Naive thymus-derived CD8-positive, alpha-beta T cell (primary cell): ENCODE data around the gene SMIM35. TPM values are rescaled to one million over a fixed set of nuclear protein-coding genes. Genes with fewer than 3 reads are reported as not detected.

Experiments
- ATAC-seq, 2 donors: fragments of 150-1000 bp; cut with Tn5 transposase in 1 of 2; sonication (Bioruptor Pico), chemical (Tn5 transposase) in 1 of 2; 1 replicate in 1 of 2; 2 replicates in 1 of 2; pipeline ENCODE4 v1.10.0; 2021; ENCODE audit warnings: mild to moderate bottlenecking in 2 of 2, moderate library complexity in 2 of 2
- POLR2A ChIA-PET: fragments of 350-600 bp; sonication (Branson Sonifier 250); formaldehyde crosslinking; loops from one replicate; lab custom pipeline; 2021; ENCODE audit warnings: antibody characterized with exemption; lab: Charles Lee
- DNase-seq, 10 donors: peaks; one replicate each; pipeline versions ENCODE4 v3.0.0 to v3.0.0-alpha.2; 2020 to 2022
- H3K27ac Mint-ChIP-seq, 10 donors: one replicate each; pipeline ENCODE4 v1.8.0; 2020 to 2022; ENCODE audit warnings: mild to moderate bottlenecking in 10 of 10, mixed read lengths in 10 of 10, moderate library complexity in 4 of 10, inconsistent platforms in 1 of 10
- H3K27me3 Mint-ChIP-seq, 5 donors: one replicate each; pipeline ENCODE4 v1.8.0; 2021 to 2022; ENCODE audit warnings: mixed read lengths in 5 of 5
- H3K36me3 Mint-ChIP-seq, 3 donors: one replicate each; pipeline ENCODE4 v1.8.0; 2020 to 2022; ENCODE audit warnings: mixed read lengths in 3 of 3, mild to moderate bottlenecking in 2 of 3, inconsistent platforms in 1 of 3
- H3K4me1 Mint-ChIP-seq, 4 donors: one replicate each; pipeline ENCODE4 v1.8.0; 2021 to 2022; ENCODE audit warnings: mixed read lengths in 4 of 4
- H3K4me3 Mint-ChIP-seq, 10 donors: one replicate each; pipeline ENCODE4 v1.8.0; 2020 to 2022; ENCODE audit warnings: mild to moderate bottlenecking in 10 of 10, mixed read lengths in 10 of 10, moderate library complexity in 6 of 10, inconsistent platforms in 1 of 10
- H3K9me3 Mint-ChIP-seq, 9 donors: one replicate each; pipeline ENCODE4 v1.8.0; 2020 to 2022; ENCODE audit warnings: mixed read lengths in 9 of 9, mild to moderate bottlenecking in 3 of 9, inconsistent platforms in 1 of 9, moderate library complexity in 1 of 9
- polyA plus RNA-seq, 3 donors: library from polyadenylated mRNA; unstranded; fragments of 300-500 nt; fragmentation: Illumina TruSeq; gene quantifications; one replicate each; pipeline ENCODE4 v1.2.3, GENCODE V29; 2021
- total RNA-seq, 8 experiments: library from RNA in 2 of 8; stranded (reverse) in 2 of 8; gene quantifications; one replicate each; pipeline ENCODE4 v1.2.3 and lab custom pipeline; 2021 to 2026

Gene SMIM35
- total and polyA plus RNA-seq, 5 experiments from 2014 or later, result 0.15 to 0.91 (median 0.68) TPM

DNA sequence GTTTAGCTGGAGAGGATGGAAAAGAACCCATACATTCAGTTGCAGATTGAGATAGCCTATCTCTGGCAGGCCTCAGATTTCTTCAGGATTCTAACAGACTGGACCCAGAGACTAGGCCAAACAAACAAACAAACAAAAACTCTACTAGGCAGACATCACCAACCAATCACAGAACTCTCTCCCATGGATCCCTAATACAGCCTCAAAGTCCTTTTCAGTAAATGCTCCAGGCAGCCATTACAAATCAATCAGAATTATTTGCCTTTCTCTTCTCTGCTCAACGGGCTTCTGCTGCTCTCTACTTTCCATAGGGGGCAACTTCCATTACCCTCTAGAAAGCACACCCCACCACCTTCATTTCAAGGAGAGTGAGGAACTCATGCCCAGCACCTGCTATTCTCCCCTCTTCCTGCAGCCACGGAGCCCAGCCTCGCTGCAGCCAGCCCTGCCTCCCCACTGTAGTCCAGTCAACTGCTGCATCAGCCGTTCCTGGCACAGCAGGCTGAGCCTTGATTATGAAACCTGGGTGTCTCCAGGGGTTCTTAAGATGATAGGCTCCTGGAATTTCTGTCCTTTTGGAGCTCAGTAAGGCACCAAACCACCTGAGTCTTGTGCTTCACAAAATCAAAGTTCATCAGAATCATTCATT, 19.0 kb upstream of the SMIM35 start:
- H3K27ac Mint-ChIP-seq, result peak overlapping the region in 1 of 10 donors; percentile 12
- POLR2A ChIA-PET, result no interaction called here
- no peaks in the 10 kb centered on the region for H3K36me3 Mint-ChIP-seq
- peaks cover 0 to 4% (median 0%) of the 10 kb centered on the region in 4 donors for H3K4me1 Mint-ChIP-seq
- no peak overlapping the region for H3K4me3 Mint-ChIP-seq
- no peaks in the 10 kb centered on the region for H3K9me3 Mint-ChIP-seq
- ATAC-seq (no peak), DNase-seq (no peak)
- peaks cover 0 to 3% (median 2%) of the 10 kb centered on the region in 5 donors for H3K27me3 Mint-ChIP-seq

DNA sequence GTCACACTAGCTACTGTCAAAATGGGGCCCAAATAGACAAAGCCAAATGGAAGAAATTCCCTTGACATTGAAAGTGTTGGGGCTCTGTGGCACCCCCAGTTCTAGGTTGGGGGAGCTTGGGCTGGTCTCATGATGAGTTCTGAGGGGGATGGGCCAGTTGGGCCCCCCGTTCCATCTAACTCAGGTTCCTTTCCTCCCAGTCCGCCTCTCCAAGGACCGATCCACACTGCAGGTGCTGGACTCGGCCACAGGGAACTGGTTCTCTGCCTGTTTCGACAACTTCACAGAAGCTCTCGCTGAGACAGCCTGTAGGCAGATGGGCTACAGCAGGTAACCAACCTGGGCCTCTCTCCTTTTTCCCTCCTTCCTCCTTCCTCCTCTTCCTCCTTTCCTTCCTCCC, 17.7 kb upstream of the SMIM35 start:
- no peak overlapping the region for H3K4me3 Mint-ChIP-seq

DNA sequence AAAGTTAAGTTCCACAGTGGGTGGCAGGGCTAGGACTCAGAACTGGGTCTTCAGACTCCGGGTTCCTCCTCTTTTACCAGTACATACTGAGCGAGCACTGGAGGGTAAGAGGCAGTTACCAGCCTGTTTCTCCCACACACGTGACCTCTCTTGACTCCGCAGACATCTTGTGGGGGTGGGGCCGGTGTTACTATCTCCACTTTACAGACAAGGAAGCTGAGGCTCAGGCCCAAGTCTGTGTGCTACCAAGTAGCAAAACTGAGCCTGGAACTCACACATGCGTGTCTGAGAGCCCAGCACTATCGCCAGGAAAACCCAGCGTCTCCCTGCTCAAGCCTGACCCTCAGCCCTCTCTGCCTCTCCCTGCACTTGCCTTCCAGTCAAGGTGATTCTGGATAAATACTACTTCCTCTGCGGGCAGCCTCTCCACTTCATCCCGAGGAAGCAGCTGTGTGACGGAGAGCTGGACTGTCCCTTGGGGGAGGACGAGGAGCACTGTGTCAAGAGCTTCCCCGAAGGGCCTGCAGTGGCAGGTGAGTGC, 16.0 kb upstream of the SMIM35 start:
- DNase-seq (no peak), ATAC-seq (no peak)
- no peak overlapping the region for H3K27ac Mint-ChIP-seq
- peaks cover 0 to 2% (median 0%) of the 10 kb centered on the region in 4 donors for H3K4me1 Mint-ChIP-seq
- no peaks in the 10 kb centered on the region for H3K36me3 Mint-ChIP-seq
- POLR2A ChIA-PET, result no interaction called here
- H3K27me3 Mint-ChIP-seq, result peaks cover 0 to 4% (median 0%) of the 10 kb centered on the region in 5 donors
- no peaks in the 10 kb centered on the region for H3K9me3 Mint-ChIP-seq
- no peak overlapping the region for H3K4me3 Mint-ChIP-seq

More for the DNA sequence above, 17.7 kb upstream of the SMIM35 start:
- H3K9me3 Mint-ChIP-seq, result no peaks in the 10 kb centered on the region
- ATAC-seq (no peak), DNase-seq (no peak)
- H3K27me3 Mint-ChIP-seq, result peaks cover 0 to 2% (median 0%) of the 10 kb centered on the region in 5 donors
- H3K36me3 Mint-ChIP-seq, result no peaks in the 10 kb centered on the region
- peaks cover 0 to 2% (median 0%) of the 10 kb centered on the region in 4 donors for H3K4me1 Mint-ChIP-seq
- POLR2A ChIA-PET, result interaction anchor here (0.6 kb wide), 1 partner anchor 414 kb away, joined by 3 read pairs; no protein-coding TSS in a partner anchor
- no peak overlapping the region for H3K27ac Mint-ChIP-seq

DNA sequence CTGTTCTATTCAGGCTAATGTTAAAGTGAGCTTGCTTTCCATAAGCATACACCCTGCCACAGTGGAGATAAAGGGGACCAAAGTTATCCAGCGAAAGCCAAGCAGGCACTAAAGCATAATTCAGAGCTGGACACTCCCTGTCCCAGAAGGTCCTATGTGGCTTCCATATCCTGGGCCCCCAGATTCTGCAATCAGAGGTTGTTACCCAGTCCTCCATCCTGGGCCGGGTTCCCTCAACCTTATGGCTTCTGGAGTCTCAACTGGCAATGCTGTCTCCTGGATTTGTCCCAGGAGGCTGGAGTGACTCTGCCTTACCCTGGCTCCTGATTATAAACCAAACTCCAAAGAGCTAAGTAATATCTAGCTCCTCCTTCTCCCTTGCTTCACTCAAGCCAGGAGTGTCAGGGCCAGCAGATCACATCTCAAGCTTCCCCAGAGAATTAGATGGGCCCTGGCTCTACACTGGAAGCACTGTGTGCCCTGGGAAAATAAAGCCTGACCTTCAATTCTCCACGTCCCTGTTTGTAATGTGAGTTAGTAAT, 14.0 kb upstream of the SMIM35 start:
- Mint-ChIP-seq H3K4me1 (peaks cover 0 to 2% (median 0%) of the 10 kb centered on the region in 4 donors), H3K27ac (no peak overlapping the region), H3K4me3 (no peak overlapping the region), H3K9me3 (no peaks in the 10 kb centered on the region), H3K36me3 (no peaks in the 10 kb centered on the region), H3K27me3 (peaks cover 0 to 7% (median 0%) of the 10 kb centered on the region in 5 donors)
- no peak for DNase-seq
- ATAC-seq, result no peak
- POLR2A ChIA-PET, result no interaction called here

DNA sequence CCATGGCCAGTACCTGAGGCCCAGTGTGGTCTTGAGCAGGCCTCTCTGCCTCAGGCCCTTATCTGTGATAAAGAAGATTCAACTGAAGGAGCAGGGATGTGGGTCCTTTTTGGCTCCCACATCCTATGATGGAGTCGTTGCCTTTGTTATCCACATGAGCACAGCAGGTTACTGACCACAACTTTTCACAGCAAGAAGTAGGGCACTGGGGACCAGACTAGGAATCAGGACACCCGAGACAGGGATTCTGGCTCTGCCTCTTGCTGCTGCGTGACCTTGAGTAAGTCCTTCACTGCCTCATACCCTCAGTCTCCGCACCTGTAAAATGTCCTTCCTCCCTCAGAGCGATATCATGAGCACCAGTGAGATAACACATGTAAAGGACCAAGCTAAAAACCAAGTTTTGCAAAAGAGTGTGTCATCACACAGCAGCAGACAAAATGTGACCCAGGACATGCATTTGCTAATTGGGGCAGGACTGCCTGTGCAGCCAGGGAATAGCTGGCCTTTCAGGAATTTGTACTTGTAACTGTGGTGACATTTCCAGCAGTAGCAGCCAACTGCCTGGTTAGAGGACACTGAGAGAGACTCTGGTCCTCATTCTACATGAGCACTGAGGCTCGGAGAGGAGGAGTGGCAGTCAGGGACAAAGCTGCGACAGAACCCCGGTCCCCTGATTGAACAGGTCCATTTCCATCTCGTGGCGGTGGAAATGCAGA, 13.2 kb upstream of the SMIM35 start:
- POLR2A ChIA-PET, result no interaction called here
- no peak overlapping the region for H3K27ac Mint-ChIP-seq

DNA sequence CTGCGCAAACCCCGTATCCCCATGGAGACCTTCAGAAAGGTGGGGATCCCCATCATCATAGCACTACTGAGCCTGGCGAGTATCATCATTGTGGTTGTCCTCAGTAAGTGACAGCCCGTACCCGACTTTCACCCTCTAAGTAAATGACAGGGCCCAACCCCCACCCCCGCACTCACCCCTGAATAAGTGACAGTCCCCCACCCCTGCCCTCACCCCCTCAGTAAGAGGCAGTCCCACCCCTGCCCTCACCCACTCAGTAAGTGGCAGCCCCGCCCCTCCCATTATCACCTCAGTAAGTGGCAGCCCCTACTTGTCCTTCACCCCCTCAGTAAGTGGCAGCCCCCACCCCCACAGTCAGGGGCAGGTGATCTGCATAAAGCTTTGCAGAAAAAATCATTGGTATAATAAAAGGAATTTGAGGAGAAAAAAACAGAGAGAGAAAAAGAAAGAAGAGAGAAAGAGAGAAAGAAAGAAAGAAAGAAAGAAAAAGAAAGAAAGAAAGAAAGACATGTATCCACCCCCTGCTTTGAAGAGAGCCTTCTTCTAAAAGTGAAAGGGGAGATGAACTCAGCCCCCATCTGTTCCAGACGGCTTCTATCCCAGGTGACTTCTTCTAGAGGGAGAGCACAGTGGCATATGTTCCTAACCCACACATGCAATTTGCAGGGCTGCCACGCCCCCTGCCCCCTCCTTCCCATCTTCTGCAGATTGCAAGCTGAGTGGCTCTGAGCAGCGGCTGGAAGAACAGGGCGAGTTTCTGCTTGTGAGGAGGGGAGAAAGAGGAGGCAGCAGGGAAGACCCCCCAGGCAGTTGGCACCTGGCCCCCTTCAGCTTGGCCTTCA, 12.5 kb upstream of the SMIM35 start:
- no peaks in the 10 kb centered on the region for H3K36me3 Mint-ChIP-seq
- ATAC-seq (no peak), DNase-seq (no peak)
- H3K4me1 Mint-ChIP-seq, result peaks cover 0 to 2% (median 0%) of the 10 kb centered on the region in 4 donors
- peaks cover 0 to 5% (median 1%) of the 10 kb centered on the region in 5 donors for H3K27me3 Mint-ChIP-seq
- POLR2A ChIA-PET, result no interaction called here
- no peak overlapping the region for H3K27ac Mint-ChIP-seq
- H3K9me3 Mint-ChIP-seq, result no peaks in the 10 kb centered on the region
- H3K4me3 Mint-ChIP-seq, result no peak overlapping the region

More for the DNA sequence above, 13.2 kb upstream of the SMIM35 start:
- H3K27me3 Mint-ChIP-seq, result peaks cover 0 to 7% (median 0%) of the 10 kb centered on the region in 5 donors
- ATAC-seq, result no peak
- H3K36me3 Mint-ChIP-seq, result no peaks in the 10 kb centered on the region
- no peak overlapping the region for H3K4me3 Mint-ChIP-seq
- H3K4me1 Mint-ChIP-seq, result peaks cover 0 to 2% (median 0%) of the 10 kb centered on the region in 4 donors
- no peak for DNase-seq
- no peaks in the 10 kb centered on the region for H3K9me3 Mint-ChIP-seq

DNA sequence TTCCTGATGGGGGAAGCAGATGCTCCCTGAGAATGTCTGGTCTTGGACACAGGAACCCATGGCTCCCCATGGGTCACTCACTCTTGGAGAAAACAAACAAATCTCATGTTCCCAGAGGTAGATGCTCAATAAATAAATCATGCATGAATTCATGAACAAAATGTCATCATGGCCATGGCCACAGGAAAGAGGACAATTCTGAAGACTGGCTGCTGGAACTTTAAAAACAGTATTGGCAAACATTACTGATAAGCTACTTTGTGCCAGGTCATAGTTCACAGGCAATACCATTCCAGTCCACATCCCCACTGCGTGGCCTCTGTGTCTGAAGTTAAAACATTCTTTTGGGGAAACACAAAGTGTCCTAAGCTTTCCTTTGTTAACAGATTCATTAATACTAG, 9.2 kb upstream of the SMIM35 start:
- POLR2A ChIA-PET, result no interaction called here
- no peak overlapping the region for H3K4me3 Mint-ChIP-seq
- no peaks in the 10 kb centered on the region for H3K9me3 Mint-ChIP-seq
- no peak overlapping the region for H3K27ac Mint-ChIP-seq
- ATAC-seq (no peak), DNase-seq (no peak)
- no peaks in the 10 kb centered on the region for H3K4me1 Mint-ChIP-seq
- H3K27me3 Mint-ChIP-seq, result peaks cover 0 to 6% (median 3%) of the 10 kb centered on the region in 5 donors
- no peaks in the 10 kb centered on the region for H3K36me3 Mint-ChIP-seq

DNA sequence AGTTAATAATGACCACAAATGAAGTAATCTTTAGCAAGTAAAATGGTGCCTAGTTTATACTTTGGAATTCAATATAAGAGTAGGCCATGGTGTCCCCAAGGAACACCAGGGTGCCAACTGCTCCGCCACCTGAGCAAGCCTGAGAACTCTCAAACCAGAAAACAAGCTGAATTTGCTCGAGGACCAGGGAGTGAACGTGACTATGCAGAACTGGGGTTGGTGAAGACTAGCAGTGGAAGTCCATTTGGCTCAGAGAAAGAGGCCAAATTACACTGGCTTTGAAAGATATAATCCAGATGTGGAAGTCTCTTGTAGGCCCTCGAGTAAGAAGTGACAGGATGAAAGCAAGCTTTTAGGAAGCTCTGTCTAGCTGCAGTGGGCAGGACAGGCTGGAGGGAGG, 8.7 kb upstream of the SMIM35 start:
- peaks cover 0 to 9% (median 3%) of the 10 kb centered on the region in 5 donors for H3K27me3 Mint-ChIP-seq
- H3K36me3 Mint-ChIP-seq, result no peaks in the 10 kb centered on the region
- POLR2A ChIA-PET, result no interaction called here
- H3K9me3 Mint-ChIP-seq, result peaks cover 0 to 2% (median 0%) of the 10 kb centered on the region in 9 donors
- no peaks in the 10 kb centered on the region for H3K4me1 Mint-ChIP-seq
- ATAC-seq (no peak), DNase-seq (no peak)
- no peak overlapping the region for H3K4me3 Mint-ChIP-seq
- H3K27ac Mint-ChIP-seq, result no peak overlapping the region

DNA sequence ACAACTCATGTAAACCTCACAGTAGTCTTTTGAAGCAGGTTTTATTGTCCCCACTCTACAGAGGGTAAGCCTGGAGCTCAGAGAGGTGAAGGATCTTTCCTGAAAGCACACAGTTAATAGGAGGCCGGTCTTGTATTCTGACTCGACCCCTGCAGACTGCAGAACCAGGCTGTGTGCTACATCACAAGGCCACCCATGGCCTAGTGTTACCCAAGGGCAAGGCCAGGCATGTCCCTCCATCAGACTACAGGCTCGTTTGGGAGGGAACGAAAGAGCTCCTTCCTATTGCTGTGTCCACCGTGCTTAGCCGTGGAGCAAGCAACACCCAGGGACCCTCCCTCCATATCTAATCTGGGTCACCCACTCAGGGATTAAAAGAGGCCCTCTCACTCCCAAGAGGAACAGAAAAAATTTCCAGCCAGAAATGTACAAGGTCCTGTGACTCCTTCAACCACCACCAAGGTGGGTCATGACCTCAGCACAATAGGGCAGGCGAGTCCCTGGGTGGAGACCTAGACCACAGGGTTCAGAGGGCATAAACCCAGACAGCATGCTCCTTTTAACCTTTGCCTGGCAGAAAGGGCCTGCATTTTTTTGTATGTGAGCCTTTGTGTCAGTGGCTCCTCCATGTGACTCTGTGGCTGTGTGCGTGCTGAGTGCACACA, 6.3 kb upstream of the SMIM35 start:
- H3K4me1 Mint-ChIP-seq, result peaks cover 0 to 11% (median under 1%) of the 10 kb centered on the region in 4 donors
- H3K9me3 Mint-ChIP-seq, result peaks cover 0 to 15% (median 9%) of the 10 kb centered on the region in 9 donors
- POLR2A ChIA-PET, result no interaction called here
- peaks cover 2 to 13% (median 6%) of the 10 kb centered on the region in 5 donors for H3K27me3 Mint-ChIP-seq
- peaks cover 0 to 11% (median 6%) of the 10 kb centered on the region in 3 donors for H3K36me3 Mint-ChIP-seq
- ATAC-seq (no peak), DNase-seq (no peak)
- no peak overlapping the region for H3K4me3 Mint-ChIP-seq
- no peak overlapping the region for H3K27ac Mint-ChIP-seq

DNA sequence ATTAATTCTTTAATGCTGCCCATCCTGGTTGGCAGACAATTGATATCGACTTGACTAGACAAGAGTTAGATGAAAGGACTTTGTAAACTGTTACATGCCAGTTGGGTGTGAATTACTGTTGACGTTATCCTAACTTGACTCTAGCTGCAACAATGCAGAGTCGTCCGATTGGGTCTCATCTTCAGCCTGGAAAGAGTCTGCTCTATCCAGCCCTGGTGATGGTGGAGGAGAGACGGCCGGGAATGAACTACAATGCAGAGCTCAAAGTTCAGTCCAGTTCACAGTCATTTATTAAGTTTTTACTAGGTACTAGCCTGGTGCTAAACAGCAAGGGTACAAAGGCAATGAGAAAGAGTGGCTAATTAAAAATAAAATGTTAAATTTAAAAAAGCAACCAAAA, 4.9 kb upstream of the SMIM35 start:
- ATAC-seq, result no peak
- peaks cover 0 to 13% (median 6%) of the 10 kb centered on the region in 5 donors for H3K27me3 Mint-ChIP-seq
- no peak for DNase-seq
- peaks cover 0 to 27% (median 19%) of the 10 kb centered on the region in 9 donors for H3K9me3 Mint-ChIP-seq
- peaks cover 0 to 20% (median 13%) of the 10 kb centered on the region in 3 donors for H3K36me3 Mint-ChIP-seq
- no peak overlapping the region for H3K27ac Mint-ChIP-seq
- POLR2A ChIA-PET, result no interaction called here
- H3K4me1 Mint-ChIP-seq, result peaks cover 0 to 11% (median under 1%) of the 10 kb centered on the region in 4 donors
- H3K4me3 Mint-ChIP-seq, result no peak overlapping the region

DNA sequence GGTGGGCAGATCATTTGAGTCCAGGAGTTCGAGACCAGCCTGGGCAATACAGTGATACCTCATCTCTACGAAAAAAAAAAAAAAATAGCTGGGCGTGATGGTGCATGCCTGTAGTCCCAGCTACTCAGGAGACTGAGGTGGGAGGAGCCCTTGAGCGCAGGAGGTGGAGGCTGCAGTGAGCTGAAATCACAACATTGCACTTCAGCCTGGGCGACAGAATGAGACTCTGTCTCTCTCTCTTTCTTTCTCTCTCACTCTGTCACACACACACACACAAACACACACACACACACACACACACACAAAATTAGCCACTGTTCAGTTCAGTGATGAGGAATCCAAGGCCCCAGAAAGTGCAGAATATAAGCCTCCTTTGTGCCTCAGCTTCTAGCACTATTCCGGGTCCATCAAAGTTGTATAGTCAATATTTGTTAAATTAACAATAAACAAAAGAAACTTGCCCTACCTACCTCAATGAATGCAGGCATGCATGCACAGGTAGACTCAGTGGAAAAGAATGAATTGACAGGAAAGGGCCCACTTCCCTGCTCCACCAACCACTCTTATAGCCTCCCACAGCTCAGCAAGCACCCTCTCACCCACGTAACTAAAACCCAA, 3.9 kb upstream of the SMIM35 start:
- ATAC-seq (no peak), DNase-seq (no peak)
- Mint-ChIP-seq H3K27ac (no peak overlapping the region), H3K36me3 (peaks cover 0 to 22% (median 13%) of the 10 kb centered on the region in 3 donors), H3K4me3 (no peak overlapping the region), H3K27me3 (peaks cover 0 to 13% (median 6%) of the 10 kb centered on the region in 5 donors), H3K9me3 (peaks cover 0 to 33% (median 19%) of the 10 kb centered on the region in 9 donors), H3K4me1 (peaks cover 0 to 11% (median under 1%) of the 10 kb centered on the region in 4 donors)
- POLR2A ChIA-PET, result interaction anchor here (0.6 kb wide), 1 partner anchor 159 kb away, joined by 3 read pairs; no protein-coding TSS in a partner anchor
